ENCODE results near the gene CKAP4. TPM values are rescaled to one million over a fixed set of nuclear protein-coding genes. Genes with fewer than 3 reads are reported as not detected.

CKAP4 gene
- total RNA-seq, 1 experiment from 2014 or later, result 101 TPM

DNA sequence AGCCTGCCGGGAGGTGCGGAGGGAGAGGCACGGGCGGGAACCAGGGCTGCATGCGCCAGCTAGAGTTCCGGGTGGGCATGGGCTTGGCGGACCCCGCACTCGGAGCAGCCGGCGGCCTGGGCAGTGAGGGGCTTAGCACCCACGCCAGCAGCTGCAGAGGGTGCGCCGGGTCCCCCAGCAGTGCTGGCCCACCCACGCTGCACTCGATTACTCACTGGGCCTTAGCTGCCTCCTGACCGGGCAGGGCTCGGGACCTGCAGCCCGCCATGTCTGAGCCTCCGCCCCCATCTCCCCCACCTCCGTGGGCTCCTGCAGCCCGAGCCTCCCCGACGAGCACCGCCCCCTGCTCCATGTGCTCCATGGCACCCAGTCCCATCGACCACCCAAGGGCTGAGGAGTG, 14.8 kb downstream of the CKAP4 start:
- POLR2A ChIA-PET, result no interaction called here
- intact Hi-C loops (cut with micrococcal nuclease), result no loop called here
- peaks cover 14% of the 10 kb centered on the region for H3K36me3 Mint-ChIP-seq (ENCODE audit: insufficient read depth, unreplicated experiment)
- H3K27me3 Mint-ChIP-seq (ENCODE audit: insufficient read depth, unreplicated experiment), result no peaks in the 10 kb centered on the region
- no peak overlapping the region for H3K27ac Mint-ChIP-seq (ENCODE audit: low read depth, unreplicated experiment)
- TF ChIP-seq CTCF (IDR thresholded peaks at IDR 0.05; ENCODE audit: unreplicated experiment), result no peak
- no peak for DNase-seq (ENCODE audit: unreplicated experiment)
- CTCF ChIA-PET, result interaction anchor here (1.1 to 1.4 kb wide), 2 partner anchors 9 to 113 kb away, joined by 3 to 4 read pairs; no protein-coding TSS in a partner anchor
- H3K4me3 Mint-ChIP-seq (ENCODE audit: unreplicated experiment), result no peak overlapping the region
- peaks cover 17% of the 10 kb centered on the region for H3K4me1 Mint-ChIP-seq (ENCODE audit: insufficient read depth, unreplicated experiment)
- H3K9me3 Mint-ChIP-seq (ENCODE audit: unreplicated experiment), result peaks cover 12% of the 10 kb centered on the region
- no TSS peak for BruUV-seq (replicated peaks)

DNA sequence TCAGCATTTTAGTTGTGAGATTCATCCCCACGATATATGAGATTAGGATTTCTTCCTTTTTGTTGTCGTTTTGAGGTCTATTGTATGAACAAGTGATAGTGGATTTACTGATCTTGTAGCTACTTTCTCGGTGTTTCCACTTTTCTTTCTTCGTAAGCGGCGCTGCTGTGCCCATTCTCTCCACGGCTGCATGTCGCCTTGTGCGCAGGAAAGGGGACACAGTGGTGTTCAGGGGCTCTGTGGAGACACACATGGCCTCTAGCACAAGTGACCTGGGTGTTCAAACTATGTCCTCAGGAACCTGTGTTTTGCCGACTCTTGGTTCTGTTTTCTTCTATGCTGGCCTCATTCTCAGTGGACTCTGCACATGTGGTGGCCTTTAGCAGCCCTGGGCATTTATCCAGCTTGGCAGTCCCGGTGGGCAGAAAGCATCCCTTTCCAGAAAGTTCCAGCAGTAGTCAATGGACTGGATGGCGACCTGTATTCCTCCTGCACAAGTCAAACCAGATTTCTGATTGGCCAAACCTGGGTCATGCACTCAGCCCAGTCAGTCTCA, 18.7 kb downstream of the CKAP4 start:
- no peaks in the 10 kb centered on the region for H3K36me3 Mint-ChIP-seq (ENCODE audit: insufficient read depth, unreplicated experiment)
- DNase-seq (ENCODE audit: unreplicated experiment), result no peak
- H3K27me3 Mint-ChIP-seq (ENCODE audit: insufficient read depth, unreplicated experiment), result no peaks in the 10 kb centered on the region
- TF ChIP-seq CTCF (IDR thresholded peaks at IDR 0.05; ENCODE audit: unreplicated experiment), result no peak
- H3K9me3 Mint-ChIP-seq (ENCODE audit: unreplicated experiment), result no peaks in the 10 kb centered on the region
- ChIA-PET CTCF (interaction anchor here (0.9 to 6.0 kb wide), 5 partner anchors 11 to 128 kb away, joined by 3 to 76 read pairs (median 51); partner anchors contain the start of gene POLR3B), POLR2A (interaction anchor here (1.3 to 4.0 kb wide), 4 partner anchors 9 to 129 kb away, joined by 3 to 34 read pairs (median 27); partner anchors contain the start of gene POLR3B)
- peaks cover 15% of the 10 kb centered on the region for H3K4me1 Mint-ChIP-seq (ENCODE audit: insufficient read depth, unreplicated experiment)
- H3K4me3 Mint-ChIP-seq (ENCODE audit: unreplicated experiment), result no peak overlapping the region
- H3K27ac Mint-ChIP-seq (ENCODE audit: low read depth, unreplicated experiment), result no peak overlapping the region
- no TSS peak for BruUV-seq (replicated peaks)
- intact Hi-C loops (cut with micrococcal nuclease), result loop anchor here (10.0 kb wide), 2 partner anchors 546 to 616 kb away; partner anchors contain the start of gene RIC8B

GRCh38 chr12:106228320-106228710, 19.5 kb downstream of the CKAP4 start:
- Mint-ChIP-seq H3K4me3 (ENCODE audit: unreplicated experiment) (no peak overlapping the region), H3K9me3 (ENCODE audit: unreplicated experiment) (no peaks in the 10 kb centered on the region), H3K27ac (ENCODE audit: low read depth, unreplicated experiment) (peak overlapping the region; percentile 97), H3K4me1 (ENCODE audit: insufficient read depth, unreplicated experiment) (peaks cover 15% of the 10 kb centered on the region), H3K27me3 (ENCODE audit: insufficient read depth, unreplicated experiment) (no peaks in the 10 kb centered on the region), H3K36me3 (ENCODE audit: insufficient read depth, unreplicated experiment) (no peaks in the 10 kb centered on the region)
- no TSS peak for BruUV-seq (replicated peaks)
- no peak for TF ChIP-seq CTCF (IDR thresholded peaks at IDR 0.05; ENCODE audit: unreplicated experiment)
- no peak for DNase-seq (ENCODE audit: unreplicated experiment)
- ChIA-PET POLR2A (interaction anchor here (0.6 to 4.0 kb wide), 20 partner anchors 8 to 133 kb away, joined by 3 to 34 read pairs (median 4); partner anchors contain the start of genes CKAP4, POLR3B and TCP11L2), CTCF (interaction anchor here (0.6 to 6.0 kb wide), 19 partner anchors 12 to 137 kb away, joined by 3 to 76 read pairs (median 8); partner anchors contain the start of gene POLR3B)
- intact Hi-C loops (cut with micrococcal nuclease), result loop anchor here (10.0 kb wide), 2 partner anchors 546 to 616 kb away; partner anchors contain the start of gene RIC8B

- Mint-ChIP-seq H3K9me3 (ENCODE audit: unreplicated experiment) (no peaks in the 10 kb centered on the region), H3K36me3 (ENCODE audit: insufficient read depth, unreplicated experiment) (no peaks in the 10 kb centered on the region), H3K27me3 (ENCODE audit: insufficient read depth, unreplicated experiment) (no peaks in the 10 kb centered on the region), H3K4me3 (ENCODE audit: unreplicated experiment) (peak overlapping the region; percentile 46), H3K4me1 (ENCODE audit: insufficient read depth, unreplicated experiment) (peaks cover 15% of the 10 kb centered on the region), H3K27ac (ENCODE audit: low read depth, unreplicated experiment) (peak overlapping the region; percentile 97)
- no peak for TF ChIP-seq CTCF (IDR thresholded peaks at IDR 0.05; ENCODE audit: unreplicated experiment)
- intact Hi-C loops (cut with micrococcal nuclease), result loop anchor here (1.0 to 10.0 kb wide), 6 partner anchors 19 to 693 kb away; partner anchors contain the start of gene RIC8B
- peak; percentile 97 for DNase-seq (ENCODE audit: unreplicated experiment)
- ChIA-PET POLR2A (interaction anchor here (0.6 to 4.0 kb wide), 28 partner anchors 9 to 191 kb away, joined by 3 to 34 read pairs (median 4); partner anchors contain the start of genes CKAP4, POLR3B and TCP11L2), CTCF (interaction anchor here (0.5 to 6.0 kb wide), 39 partner anchors 10 to 690 kb away, joined by 3 to 76 read pairs (median 5); partner anchors contain the start of gene POLR3B)
- BruUV-seq (replicated peaks), result no TSS peak
These were observed 20.0 kb downstream of the CKAP4 start for GRCh38 chr12:106227641-106228319.
